HG02623 (cell line): ENCODE data around the gene FUT4.
"Not testable (repeated sequence)": the region's sequence is repeated elsewhere in the genome, so short reads cannot be mapped to it uniquely, and the experiment has no call there.

Experiments used
- ATAC-seq: cut with Tn5 transposase; IDR thresholded peaks from one replicate; pipeline ENCODE4 v1.9.1; 2021; ENCODE audit warnings: moderate library complexity; ENCODE audit not compliant: unreplicated experiment

Gene FUT4

DNA sequence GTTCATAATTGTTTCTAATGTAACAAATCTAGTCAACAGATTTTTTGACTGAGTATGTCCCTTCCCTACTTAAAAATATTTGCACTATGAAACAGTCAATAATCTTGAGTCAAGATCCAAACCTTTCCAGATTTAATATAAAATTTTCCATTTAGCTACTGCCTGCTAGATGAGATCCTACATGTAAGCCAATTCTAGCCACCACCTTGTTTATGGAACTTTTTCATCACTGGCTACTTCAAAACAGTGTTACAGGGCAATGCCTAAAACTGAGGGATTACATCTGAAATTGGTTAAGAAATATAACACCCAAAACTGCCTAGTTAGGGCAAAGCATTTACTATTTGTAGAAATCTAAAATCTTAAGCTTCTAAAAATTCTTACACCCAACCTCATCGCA lies 10.5 kb upstream of the FUT4 start:
- no peak for ATAC-seq

DNA sequence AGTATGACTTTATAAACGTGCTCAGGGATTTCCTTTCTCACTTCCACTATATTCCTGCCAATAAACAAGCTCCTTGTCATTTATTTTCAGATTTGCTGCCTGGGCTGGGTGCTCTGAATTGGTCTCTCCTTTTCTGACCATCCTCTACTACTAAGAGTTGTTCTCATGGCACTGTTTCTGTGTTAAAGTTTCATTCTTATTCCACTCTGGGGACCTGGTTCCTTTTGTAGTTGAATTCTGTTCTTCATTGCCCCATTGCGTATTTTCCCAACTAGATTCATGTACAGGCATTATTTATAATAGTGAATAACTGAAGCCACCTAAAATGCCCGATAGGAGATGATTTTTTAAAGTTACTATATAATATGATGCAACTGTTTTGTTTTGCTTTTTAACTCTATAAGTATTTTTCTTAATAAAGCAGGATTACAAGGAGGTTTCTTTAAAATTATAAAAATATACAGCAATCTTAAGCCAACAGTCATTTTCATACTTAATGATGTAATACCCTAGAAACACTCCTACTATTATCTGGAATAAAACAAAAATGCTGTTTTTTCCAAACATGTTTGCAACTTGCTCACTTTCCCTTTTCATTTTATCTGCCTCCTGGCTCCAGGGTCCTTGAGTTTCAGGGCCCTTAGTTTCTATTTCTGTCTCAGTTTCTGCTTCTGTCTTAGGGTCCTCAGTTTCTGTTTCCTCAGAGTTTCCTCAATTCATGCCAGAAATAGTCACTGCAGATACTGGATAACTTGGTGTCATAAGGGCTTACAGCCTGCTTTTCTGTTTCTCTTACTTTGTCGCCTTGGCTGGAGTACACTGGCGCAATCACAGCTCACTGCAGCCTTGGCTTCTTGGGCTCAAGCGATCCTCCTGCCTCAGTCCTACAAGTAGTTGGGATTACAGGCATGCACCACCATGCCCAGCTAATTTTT lies 9.8 kb upstream of the FUT4 start:
- ATAC-seq = no peak

DNA sequence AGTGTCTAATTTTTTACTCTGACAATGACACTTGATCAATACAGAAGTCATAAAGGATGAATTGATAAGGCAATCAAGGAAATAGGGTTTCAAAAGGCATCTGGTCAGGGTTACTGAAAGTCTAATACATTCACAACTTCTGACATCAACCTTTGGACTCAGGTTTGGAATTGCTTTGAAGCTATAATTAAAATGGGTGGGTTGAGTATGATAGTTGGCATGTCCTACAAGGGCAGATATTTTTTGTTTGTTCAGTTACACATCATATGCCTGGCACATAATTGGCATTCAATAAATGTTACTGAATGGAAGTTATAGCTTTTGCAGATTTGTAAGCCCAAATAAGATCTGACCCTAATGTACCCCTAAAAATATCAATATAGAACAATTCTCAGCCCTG lies 7.3 kb upstream of the FUT4 start:
- no peak for ATAC-seq

DNA sequence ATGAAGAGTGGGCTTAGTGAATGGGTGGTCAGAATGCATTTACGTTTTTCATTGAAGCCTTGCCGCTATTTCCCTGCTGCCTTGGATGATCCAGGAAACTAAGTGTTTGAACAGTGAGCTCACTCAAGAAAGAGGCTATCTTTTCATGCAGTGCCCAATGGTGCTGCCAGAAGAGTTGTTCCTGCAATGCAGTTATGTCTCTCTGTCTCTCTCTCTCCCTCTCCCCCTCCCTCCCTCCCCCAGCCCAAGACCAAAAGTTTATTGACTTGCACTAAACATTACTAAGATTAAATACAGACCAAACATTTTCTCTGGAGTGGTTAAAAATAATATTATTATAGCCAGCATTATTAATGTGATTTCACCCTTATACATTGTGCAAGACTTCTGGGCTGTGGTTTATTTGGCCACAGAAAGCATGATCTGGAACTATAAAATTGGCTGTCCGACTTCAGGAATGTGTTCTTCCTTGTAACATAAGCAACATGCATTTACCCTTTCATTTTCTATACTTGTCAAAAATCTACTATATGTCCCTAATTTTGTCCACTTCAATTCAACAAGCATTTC lies 6.6 kb upstream of the FUT4 start:
- no peak for ATAC-seq

DNA sequence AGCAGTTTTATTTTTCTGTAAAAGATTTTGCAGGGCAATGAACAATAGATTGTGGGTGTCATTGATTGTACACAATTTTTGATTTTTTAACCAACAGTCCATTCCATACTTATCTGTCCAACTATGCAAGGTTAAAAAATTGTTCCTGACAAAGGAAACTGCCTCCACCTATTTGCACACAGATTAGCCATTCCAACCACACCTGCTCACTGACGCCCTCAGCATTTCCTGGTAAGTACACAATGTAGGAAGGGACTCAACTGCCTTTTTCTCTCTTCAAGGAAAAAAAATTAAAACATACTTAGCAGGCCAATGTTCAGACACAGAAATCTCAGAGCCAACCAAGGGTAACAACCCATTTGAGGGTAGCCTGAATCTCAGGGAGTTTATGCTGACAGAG lies 4.3 kb upstream of the FUT4 start:
- ATAC-seq = no peak

DNA sequence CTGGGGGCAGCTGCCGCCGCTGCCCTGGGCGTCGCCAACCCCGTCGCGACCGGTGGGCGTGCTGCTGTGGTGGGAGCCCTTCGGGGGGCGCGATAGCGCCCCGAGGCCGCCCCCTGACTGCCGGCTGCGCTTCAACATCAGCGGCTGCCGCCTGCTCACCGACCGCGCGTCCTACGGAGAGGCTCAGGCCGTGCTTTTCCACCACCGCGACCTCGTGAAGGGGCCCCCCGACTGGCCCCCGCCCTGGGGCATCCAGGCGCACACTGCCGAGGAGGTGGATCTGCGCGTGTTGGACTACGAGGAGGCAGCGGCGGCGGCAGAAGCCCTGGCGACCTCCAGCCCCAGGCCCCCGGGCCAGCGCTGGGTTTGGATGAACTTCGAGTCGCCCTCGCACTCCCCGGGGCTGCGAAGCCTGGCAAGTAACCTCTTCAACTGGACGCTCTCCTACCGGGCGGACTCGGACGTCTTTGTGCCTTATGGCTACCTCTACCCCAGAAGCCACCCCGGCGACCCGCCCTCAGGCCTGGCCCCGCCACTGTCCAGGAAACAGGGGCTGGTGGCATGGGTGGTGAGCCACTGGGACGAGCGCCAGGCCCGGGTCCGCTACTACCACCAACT lies 1.0 kb downstream of the FUT4 start:
- ATAC-seq = no peak

DNA sequence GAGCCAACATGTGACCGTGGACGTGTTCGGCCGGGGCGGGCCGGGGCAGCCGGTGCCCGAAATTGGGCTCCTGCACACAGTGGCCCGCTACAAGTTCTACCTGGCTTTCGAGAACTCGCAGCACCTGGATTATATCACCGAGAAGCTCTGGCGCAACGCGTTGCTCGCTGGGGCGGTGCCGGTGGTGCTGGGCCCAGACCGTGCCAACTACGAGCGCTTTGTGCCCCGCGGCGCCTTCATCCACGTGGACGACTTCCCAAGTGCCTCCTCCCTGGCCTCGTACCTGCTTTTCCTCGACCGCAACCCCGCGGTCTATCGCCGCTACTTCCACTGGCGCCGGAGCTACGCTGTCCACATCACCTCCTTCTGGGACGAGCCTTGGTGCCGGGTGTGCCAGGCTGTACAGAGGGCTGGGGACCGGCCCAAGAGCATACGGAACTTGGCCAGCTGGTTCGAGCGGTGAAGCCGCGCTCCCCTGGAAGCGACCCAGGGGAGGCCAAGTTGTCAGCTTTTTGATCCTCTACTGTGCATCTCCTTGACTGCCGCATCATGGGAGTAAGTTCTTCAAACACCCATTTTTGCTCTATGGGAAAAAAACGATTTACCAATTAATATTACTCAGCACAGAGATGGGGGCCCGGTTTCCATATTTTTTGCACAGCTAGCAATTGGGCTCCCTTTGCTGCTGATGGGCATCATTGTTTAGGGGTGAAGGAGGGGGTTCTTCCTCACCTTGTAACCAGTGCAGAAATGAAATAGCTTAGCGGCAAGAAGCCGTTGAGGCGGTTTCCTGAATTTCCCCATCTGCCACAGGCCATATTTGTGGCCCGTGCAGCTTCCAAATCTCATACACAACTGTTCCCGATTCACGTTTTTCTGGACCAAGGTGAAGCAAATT lies 1.8 kb downstream of the FUT4 start:
- ATAC-seq = no peak

DNA sequence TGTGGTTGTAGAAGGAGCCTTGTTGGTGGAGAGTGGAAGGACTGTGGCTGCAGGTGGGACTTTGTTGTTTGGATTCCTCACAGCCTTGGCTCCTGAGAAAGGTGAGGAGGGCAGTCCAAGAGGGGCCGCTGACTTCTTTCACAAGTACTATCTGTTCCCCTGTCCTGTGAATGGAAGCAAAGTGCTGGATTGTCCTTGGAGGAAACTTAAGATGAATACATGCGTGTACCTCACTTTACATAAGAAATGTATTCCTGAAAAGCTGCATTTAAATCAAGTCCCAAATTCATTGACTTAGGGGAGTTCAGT lies 2.4 kb downstream of the FUT4 start:
- ATAC-seq = no peak

DNA sequence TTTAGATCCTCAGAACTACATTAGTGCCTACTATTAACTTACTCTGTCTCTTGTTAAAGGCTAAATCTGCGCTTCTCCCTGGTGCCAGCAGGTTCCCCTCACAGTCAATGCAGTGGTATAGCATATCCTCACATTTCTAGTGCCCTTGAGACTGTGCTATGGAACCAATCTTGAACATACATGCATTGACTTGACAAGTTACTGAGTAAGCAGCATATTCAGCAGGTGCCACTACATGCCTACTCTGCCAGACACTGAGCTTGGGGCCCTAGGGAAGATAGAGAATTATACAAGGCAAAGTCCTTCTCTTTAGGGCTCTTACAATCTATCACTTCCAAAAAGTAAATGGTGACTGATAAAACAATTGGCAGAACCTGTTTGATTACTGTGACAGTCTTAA lies 3.2 kb downstream of the FUT4 start:
- ATAC-seq = no peak

DNA sequence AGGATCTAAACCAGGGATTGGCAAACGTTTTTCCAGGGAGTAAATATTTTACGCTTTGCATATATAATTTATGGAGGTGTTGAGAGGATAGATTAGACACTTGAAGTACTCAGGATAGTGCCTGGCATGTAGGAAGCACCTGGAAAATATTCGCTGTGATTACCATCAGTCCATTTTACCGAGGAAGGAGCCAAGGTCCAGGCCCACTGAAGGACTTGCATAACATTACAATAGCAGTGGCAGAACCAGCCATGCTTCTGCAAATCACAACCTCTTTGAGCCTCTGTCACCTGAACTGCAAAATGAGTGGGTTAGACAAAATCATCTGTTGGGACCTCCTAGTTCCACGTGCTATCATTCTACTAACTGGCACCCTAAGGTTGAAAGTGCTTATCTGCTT lies 5.4 kb downstream of the FUT4 start:
- ATAC-seq = no peak

DNA sequence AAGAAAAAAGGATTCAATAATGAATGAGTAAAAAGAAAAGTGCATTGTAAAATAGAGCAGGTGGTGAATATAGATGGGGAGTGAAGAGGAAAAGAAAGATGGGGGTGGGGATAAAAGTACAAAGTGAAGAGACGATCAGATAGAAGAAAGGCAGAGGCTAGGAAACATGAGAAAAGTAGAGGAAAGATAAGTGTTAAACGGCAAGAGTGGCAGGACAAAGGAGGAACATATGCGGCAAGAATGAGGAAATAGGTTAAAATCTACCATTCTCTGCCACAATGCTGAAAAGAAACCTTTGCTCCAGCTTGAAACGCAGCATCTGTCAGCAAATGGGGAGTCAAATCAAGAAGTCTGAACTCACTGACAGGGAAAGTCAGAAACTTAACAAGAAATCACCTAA lies 6.8 kb downstream of the FUT4 start:
- ATAC-seq = no peak

DNA sequence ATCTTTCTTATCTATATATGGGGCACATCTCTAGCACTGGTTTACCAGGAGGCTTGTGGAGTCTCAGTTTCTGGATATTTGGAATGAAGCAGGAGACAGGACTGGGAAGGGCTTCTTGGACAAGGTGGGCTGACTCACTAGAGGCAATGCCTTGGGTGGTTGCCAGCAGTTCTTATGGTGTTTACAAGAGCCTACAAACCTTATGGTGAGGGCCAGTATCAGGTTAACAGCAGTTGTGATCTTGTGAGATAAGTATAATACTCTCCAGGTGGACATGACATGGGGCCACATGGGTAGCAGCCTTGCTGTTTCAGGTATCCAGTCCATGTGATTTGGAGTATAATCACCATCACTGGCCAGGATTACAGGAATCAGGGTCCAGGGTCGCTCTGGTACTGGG lies 10.2 kb downstream of the FUT4 start:
- ATAC-seq = no peak

DNA sequence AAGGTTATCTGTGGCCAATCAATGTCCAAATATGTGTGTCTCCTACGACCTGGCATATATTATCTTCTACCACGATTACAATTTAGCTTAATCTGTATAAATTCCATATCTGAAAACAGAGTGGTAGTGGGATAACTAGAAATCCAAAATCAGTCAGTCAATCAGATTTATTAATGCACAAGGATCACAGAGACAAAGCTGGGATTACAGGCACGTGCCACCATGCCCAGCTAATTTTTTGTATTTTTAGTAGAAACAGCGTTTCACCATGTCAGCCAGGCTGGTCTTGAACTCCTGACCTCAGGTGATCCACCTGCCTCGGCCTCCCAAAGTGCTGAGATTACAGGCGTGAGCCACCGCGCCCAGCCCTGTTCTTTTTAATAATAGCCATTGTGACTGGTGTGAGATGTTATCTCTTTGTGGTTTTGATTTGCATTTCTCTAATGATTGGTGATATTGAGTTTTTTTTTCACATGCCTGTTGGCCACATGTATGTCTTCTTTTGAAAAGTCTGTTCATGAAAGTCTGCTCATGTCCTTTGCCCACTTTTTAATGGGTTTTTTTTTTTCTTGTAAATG lies 12.1 kb downstream of the FUT4 start:
- ATAC-seq = not testable (repeated sequence)

DNA sequence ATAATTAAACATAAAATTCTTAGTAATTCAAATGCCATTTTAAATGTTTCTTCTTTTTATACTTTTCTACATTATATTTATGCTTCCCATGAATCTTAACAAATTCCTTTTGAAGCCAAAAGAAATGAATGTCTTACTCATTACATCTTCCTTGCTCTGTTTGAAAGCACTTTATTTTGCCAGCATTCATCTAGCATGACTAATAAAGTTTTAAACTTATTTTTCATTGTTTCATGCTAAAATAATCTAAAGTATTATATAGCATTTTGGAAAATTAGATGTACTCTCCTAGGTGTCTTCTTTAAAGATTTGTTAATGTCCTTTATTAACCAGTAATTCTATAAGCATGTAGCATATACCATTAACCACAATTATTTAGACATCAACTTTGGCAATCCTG lies 13.7 kb downstream of the FUT4 start:
- no peak for ATAC-seq

DNA sequence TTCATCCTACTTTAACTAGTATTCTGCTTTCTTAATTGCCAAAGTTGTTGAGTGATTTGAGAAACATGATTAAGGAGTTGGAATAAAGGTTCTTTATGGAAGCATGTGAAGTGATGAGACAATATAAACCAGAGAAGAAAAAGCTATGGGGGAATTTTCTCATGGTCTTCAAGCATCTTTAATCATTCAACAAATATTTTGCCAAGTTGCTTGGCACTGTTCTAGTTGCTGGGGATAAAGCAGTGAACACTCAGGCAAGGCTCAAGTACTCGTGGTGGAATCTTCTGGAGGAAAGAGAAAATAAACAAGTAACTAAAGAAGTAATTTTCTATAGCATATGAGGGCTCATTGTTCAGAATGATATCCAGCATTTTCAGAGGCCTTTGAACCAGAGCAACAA lies 14.3 kb downstream of the FUT4 start:
- ATAC-seq = no peak

DNA sequence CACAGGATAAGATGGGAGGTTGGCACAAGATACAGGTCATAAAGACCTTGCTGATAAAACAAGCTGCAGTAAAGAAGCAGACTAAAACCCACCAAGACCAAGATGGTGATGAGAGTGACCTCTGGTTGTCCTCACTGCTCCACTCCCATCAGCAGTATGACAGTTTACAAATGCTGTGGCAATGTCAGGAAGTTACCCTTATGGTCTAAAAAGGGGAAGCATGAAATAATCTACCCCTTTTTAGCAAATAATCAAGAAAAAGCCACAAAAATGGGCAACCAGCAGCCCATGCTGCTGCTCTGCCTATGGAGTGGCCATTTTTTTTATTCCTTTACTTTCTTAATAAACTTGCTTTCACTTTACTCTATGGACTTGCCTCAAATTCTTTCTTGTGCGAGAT lies 14.7 kb downstream of the FUT4 start:
- no peak for ATAC-seq

DNA sequence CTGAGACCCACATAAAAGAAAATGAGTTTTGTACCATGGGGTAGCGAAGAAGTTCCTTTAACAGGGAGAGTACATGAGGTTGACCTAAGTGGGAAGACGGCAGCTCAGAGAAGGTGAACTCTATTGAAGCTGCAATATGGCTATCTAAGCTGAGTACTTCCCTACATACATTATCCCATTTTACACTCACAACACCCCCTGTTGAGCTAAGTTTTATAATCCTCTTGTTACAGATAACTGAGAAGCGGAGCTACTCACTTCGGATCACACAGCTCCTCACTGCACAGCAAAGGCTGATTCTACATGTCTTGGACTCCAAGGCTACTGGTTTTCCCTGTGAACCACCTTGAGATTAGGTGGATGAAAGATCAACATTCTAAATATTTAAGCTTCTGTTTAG lies 15.2 kb downstream of the FUT4 start:
- no peak for ATAC-seq

DNA sequence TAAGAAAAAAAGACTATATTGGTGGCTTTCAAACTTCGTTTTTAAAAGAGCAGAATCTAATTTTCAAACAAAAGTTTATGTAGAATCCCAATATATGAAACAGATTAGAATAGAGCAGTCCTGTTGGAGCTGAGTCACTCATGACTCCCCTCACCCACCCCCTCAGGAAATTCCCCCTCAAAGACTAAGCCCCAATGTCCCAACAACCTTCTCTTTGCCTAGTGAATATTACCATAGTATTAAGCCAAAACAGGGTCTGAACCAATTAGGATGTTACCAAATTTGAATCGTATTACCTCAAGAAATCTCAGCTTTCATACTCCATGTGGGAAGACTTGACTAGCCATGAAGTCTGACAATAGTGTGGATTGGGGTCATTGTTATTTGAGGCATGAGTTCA lies 15.6 kb downstream of the FUT4 start:
- no peak for ATAC-seq

DNA sequence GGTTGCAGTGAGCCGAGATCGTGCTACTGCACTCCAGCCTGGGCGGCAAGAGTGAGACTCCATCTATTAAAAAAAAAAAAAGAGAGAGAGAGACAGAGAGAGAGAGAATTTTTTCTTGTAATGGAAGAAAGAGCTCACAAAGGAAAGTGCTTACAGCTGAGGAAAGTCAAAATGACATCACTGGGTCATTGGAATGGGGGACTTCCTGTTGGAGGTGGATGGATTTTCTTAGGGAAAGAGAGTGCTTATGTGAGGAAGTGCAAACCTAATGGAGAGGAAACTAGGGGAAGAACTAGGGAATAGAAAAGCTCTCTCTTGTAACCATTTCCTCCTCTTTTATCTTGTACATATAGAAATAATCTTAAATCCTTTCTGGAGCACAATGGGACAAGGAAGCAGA lies 17.1 kb downstream of the FUT4 start:
- no peak for ATAC-seq

DNA sequence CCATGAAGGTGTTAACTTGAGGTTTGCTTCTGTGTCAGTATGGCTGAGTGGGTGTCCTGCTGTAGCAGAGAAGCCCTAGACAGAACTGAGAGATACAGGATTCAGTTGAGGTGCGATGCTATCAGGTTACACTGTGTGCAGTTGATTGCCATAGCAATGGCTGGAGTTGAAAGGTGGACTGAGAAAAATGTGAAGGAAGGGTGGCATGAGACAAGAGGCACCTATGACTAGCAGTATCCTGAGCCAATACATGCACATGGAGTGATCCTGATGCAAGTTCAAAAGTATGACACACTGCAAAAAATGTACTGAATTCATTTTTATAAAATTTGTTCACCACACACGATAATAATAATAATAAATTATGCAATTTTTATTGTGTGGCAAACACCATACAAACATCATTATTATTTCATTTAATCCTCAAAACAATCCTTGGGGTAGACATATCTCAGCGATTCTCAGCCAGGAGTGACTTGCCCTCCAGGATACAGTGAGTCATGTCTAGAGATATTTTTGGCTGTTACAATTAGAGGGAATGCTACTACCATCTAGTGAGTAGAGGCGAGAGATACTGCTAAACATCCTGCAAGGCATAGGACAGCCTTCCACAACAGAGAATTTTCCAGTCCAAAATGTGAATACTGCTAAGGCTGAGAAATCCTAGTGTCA lies 19.6 kb downstream of the FUT4 start:
- no peak for ATAC-seq
